GM18873 (cell line): ENCODE results near the gene RNF220.

ENCODE experiments used
- ATAC-seq: cut with Tn5 transposase; IDR thresholded peaks from one replicate; pipeline ENCODE4 v1.9.1; 2021; ENCODE audit warnings: mild to moderate bottlenecking, moderate library complexity, moderate number of reproducible peaks; ENCODE audit not compliant: unreplicated experiment, low FRiP score

RNF220 gene

GRCh38 chr1:44514673-44515072 lies 109.6 kb downstream of the RNF220 start:
- ATAC-seq = no peak

- ATAC-seq = no peak
Observed at GRCh38 chr1:44515416-44515815, 110.4 kb downstream of the RNF220 start.

GRCh38 chr1:44519035-44519676 lies 114.1 kb downstream of the RNF220 start:
- ATAC-seq = no peak

GRCh38 chr1:44521378-44522080 lies 116.5 kb downstream of the RNF220 start:
- no peak for ATAC-seq

- ATAC-seq = no peak
Observed at GRCh38 chr1:44523593-44524591, 118.8 kb downstream of the RNF220 start.

- ATAC-seq = no peak
Observed at GRCh38 chr1:44524655-44525500, 119.8 kb downstream of the RNF220 start.

- no peak for ATAC-seq
Observed at GRCh38 chr1:44526295-44527073, 121.4 kb downstream of the RNF220 start.

GRCh38 chr1:44531785-44532566 lies 126.9 kb downstream of the RNF220 start:
- no peak for ATAC-seq

- ATAC-seq = no peak
Observed at GRCh38 chr1:44532567-44532944, 127.5 kb downstream of the RNF220 start.

- ATAC-seq = no peak
Observed at GRCh38 chr1:44534771-44535170, 129.7 kb downstream of the RNF220 start.

- ATAC-seq = no peak
Observed at GRCh38 chr1:44536357-44537209, 131.5 kb downstream of the RNF220 start.

GRCh38 chr1:44537538-44537937 lies 132.5 kb downstream of the RNF220 start:
- ATAC-seq = no peak

GRCh38 chr1:44537956-44538355 lies 132.9 kb downstream of the RNF220 start:
- ATAC-seq = no peak

- no peak for ATAC-seq
Observed at GRCh38 chr1:44539991-44540730, 135.1 kb downstream of the RNF220 start.

GRCh38 chr1:44542420-44543063 lies 137.5 kb downstream of the RNF220 start:
- no peak for ATAC-seq

- ATAC-seq = no peak
Observed at GRCh38 chr1:44543064-44543744, 138.1 kb downstream of the RNF220 start.
